GM23338 (cell line): Measurements from ENCODE around the gene KRT38. TPM values are rescaled to one million over a fixed set of nuclear protein-coding genes. Genes with fewer than 3 reads are reported as not detected.

Experiments
- ATAC-seq: fragments of 200-7000 bp; cut with Tn5 transposase; 3 replicates; pipeline ENCODE4 v1.9.1; 2020
- DNase-seq: peaks from one replicate; pipeline ENCODE4 v3.0.0-alpha.2; 2015; ENCODE audit warnings: low spot score
- H2AFZ ChIP-seq: fragments of 200-600 bp; sonication (generic); 2 replicates; pipeline ENCODE4 v1.8.0; 2016; ENCODE audit warnings: antibody characterized with exemption, mild to moderate bottlenecking, moderate library complexity
- H3F3A ChIP-seq: fragments of 200-600 bp; sonication (generic); replicated peaks from 2 replicates; pipeline ENCODE4 v1.8.0; 2017; ENCODE audit warnings: antibody characterized with exemption, mixed run types, low read depth
- H3K27ac ChIP-seq: fragments of 200-600 bp; sonication (generic); 2 replicates; pipeline ENCODE4 v1.6.1; 2016; ENCODE audit warnings: low read depth
- H3K27me3 ChIP-seq: fragments of 200-600 bp; sonication (generic); 2 replicates; pipeline ENCODE4 v1.8.0; 2016; ENCODE audit warnings: mild to moderate bottlenecking, mixed run types, moderate library complexity; ENCODE audit not compliant: insufficient read depth
- H3K36me3 ChIP-seq: fragments of 200-600 bp; sonication (generic); 2 replicates; pipeline ENCODE4 v1.8.0; 2016; ENCODE audit warnings: mild to moderate bottlenecking; ENCODE audit not compliant: insufficient read depth
- H3K4me1 ChIP-seq: fragments of 200-600 bp; sonication (generic); 2 replicates; pipeline ENCODE4 v1.8.0; 2016; ENCODE audit warnings: mild to moderate bottlenecking, moderate library complexity; ENCODE audit not compliant: insufficient read depth
- H3K4me2 ChIP-seq: fragments of 200-600 bp; sonication (generic); 2 replicates; pipeline ENCODE4 v1.7.1; 2017; ENCODE audit warnings: mixed run types
- H3K4me3 ChIP-seq: fragments of 200-600 bp; sonication (generic); 2 replicates; pipeline ENCODE4 v1.6.1; 2016; ENCODE audit warnings: mixed run types
- H3K79me2 ChIP-seq: fragments of 200-600 bp; sonication (generic); replicated peaks from 2 replicates; pipeline ENCODE4 v1.8.0; 2017; ENCODE audit warnings: mild to moderate bottlenecking; ENCODE audit not compliant: insufficient read depth
- H3K9me2 ChIP-seq: fragments of 200-600 bp; sonication (generic); 2 replicates; pipeline ENCODE4 v1.8.0; 2017; ENCODE audit not compliant: insufficient read depth
- H4K20me1 ChIP-seq: fragments of 200-600 bp; sonication (generic); replicated peaks from 2 replicates; pipeline ENCODE4 v1.8.0; 2017; ENCODE audit warnings: mild to moderate bottlenecking; ENCODE audit not compliant: insufficient read depth
- H3K27ac Mint-ChIP-seq: 2 replicates; pipeline ENCODE4 v1.8.0; 2020; ENCODE audit warnings: inconsistent platforms, mild to moderate bottlenecking, moderate library complexity, mixed read lengths
- H3K27me3 Mint-ChIP-seq: 3 replicates; pipeline ENCODE4 v1.8.0; 2022; ENCODE audit warnings: low read depth, mild to moderate bottlenecking, moderate library complexity, mixed read lengths, inconsistent platforms; ENCODE audit not compliant: insufficient read depth, poor library complexity
- H3K36me3 Mint-ChIP-seq: 3 replicates; pipeline ENCODE4 v1.8.0; 2021; ENCODE audit warnings: low read depth, mild to moderate bottlenecking, inconsistent platforms, moderate library complexity, mixed read lengths
- H3K4me1 Mint-ChIP-seq: 3 replicates; pipeline ENCODE4 v1.8.0; 2020; ENCODE audit warnings: mild to moderate bottlenecking, inconsistent platforms, mixed read lengths
- H3K4me3 Mint-ChIP-seq: 3 replicates; pipeline ENCODE4 v1.8.0; 2021; ENCODE audit warnings: moderate library complexity, mild to moderate bottlenecking, inconsistent platforms, mixed read lengths
- H3K9me3 Mint-ChIP-seq: 3 replicates; pipeline ENCODE4 v1.8.0; 2020; ENCODE audit warnings: moderate library complexity, mild to moderate bottlenecking, inconsistent platforms, mixed read lengths
- CREB1 ChIP-seq: fragments of 250-450 bp; sonication (Bioruptor Pico); IDR thresholded peaks from 2 replicates; pipeline ENCODE4 v1.5.0; 2020; ENCODE audit warnings: low read depth, mild to moderate bottlenecking, moderate library complexity
- CTCF ChIP-seq, 2 experiments: fragments of 200-600 bp in 1 of 2; sonication (generic) in 1 of 2; conservative IDR thresholded peaks; 2 replicates each; pipeline versions ENCODE4 v1.5.1 to v1.6.1; 2016 to 2017; ENCODE audit warnings: antibody characterized with exemption in 2 of 2, low read depth in 2 of 2, mild to moderate bottlenecking in 2 of 2, moderate library complexity in 1 of 2
- ETS1 ChIP-seq: IDR thresholded peaks from 2 replicates; pipeline ENCODE4 v1.6.1; 2016; ENCODE audit warnings: antibody characterized with exemption
- EZH2 ChIP-seq: fragments of 200-600 bp; sonication (generic); IDR thresholded peaks from one replicate; pipeline ENCODE4 v1.8.0; 2017; ENCODE audit warnings: antibody characterized with exemption, mild to moderate bottlenecking, low read depth; ENCODE audit not compliant: unreplicated experiment
- EZH2phosphoT487 ChIP-seq: fragments of 200-600 bp; sonication (generic); IDR thresholded peaks from one replicate; pipeline ENCODE4 v1.8.1; 2018; ENCODE audit warnings: antibody characterized with exemption; ENCODE audit not compliant: unreplicated experiment
- JUNB ChIP-seq: IDR thresholded peaks from one replicate; pipeline ENCODE4 v1.6.1; 2016; ENCODE audit warnings: antibody characterized with exemption; ENCODE audit not compliant: unreplicated experiment
- NANOG ChIP-seq: IDR thresholded peaks from 2 replicates; pipeline ENCODE4 v1.6.1; 2016; ENCODE audit warnings: antibody characterized with exemption, borderline replicate concordance
- REST ChIP-seq: IDR thresholded peaks from one replicate; pipeline ENCODE4 v1.6.1; 2018; ENCODE audit warnings: antibody characterized with exemption; ENCODE audit not compliant: unreplicated experiment
- STAT1 ChIP-seq: IDR thresholded peaks from one replicate; pipeline ENCODE4 v1.6.1; 2016; ENCODE audit warnings: antibody characterized with exemption; ENCODE audit not compliant: unreplicated experiment
- ZNF114 ChIP-seq: fragments of 250-450 bp; sonication (Bioruptor Pico); IDR thresholded peaks from 2 replicates; pipeline ENCODE4 v1.5.0; 2020; ENCODE audit warnings: mild to moderate bottlenecking, moderate library complexity
- polyA plus RNA-seq: library from polyadenylated mRNA; unstranded; fragments of >200 nt; fragmentation: Nextera tagmentation; extraction: Ambion mirVana; gene quantifications from 2 replicates; pipeline ENCODE4 v1.2.1, GENCODE V29; 2016
- total RNA-seq: library from RNA; depleted of rRNA; stranded (reverse); fragments of >200 nt; shearing (Covaris generic); gene quantifications from 2 replicates; pipeline ENCODE4 v1.2.3, GENCODE V29; 2014

Gene KRT38
- total and polyA plus RNA-seq, 2 experiments from 2014 or later, result not detected

- Histone ChIP-seq H3K27me3 (no peaks in the 10 kb centered on the region), H3K36me3 (no peaks in the 10 kb centered on the region), H3K9me2 (peaks cover 4% of the 10 kb centered on the region; the same call in 1 of the 2 replicates), H3K4me3 (no peak overlapping the region), H3F3A (no peaks in the 10 kb centered on the region), H3K4me1 (no peaks in the 10 kb centered on the region), H4K20me1 (no peaks in the 10 kb centered on the region), H2AFZ (no peak overlapping the region), H3K27ac (no peak overlapping the region), H3K79me2 (no peaks in the 10 kb centered on the region), H3K4me2 (no peak overlapping the region)
- ATAC-seq, result no peak
- TF ChIP-seq ETS1 (no peak), REST (no peak), CTCF (conservative IDR thresholded peaks at IDR 0.05; ENCODE audit: low read depth in 2 of 2) (no peak)
- peaks cover 1% of the 10 kb centered on the region for H3K27me3 Mint-ChIP-seq
- no peak overlapping the region for H3K27ac Mint-ChIP-seq
- H3K4me3 Mint-ChIP-seq, result no peak overlapping the region
- peaks cover 8% of the 10 kb centered on the region for H3K4me1 Mint-ChIP-seq
- no peaks in the 10 kb centered on the region for H3K9me3 Mint-ChIP-seq
- H3K36me3 Mint-ChIP-seq, result no peaks in the 10 kb centered on the region
- no peak for DNase-seq
Observed at GRCh38 chr17:41420134-41420533, 20.6 kb downstream of the KRT38 start.

- H3K27me3 ChIP-seq, result no peaks in the 10 kb centered on the region
- no peaks in the 10 kb centered on the region for H3K36me3 Mint-ChIP-seq
- DNase-seq (no peak), ATAC-seq (no peak)
- H3K4me3 ChIP-seq, result no peak overlapping the region
- no peak overlapping the region for H3K27ac Mint-ChIP-seq
- H2AFZ ChIP-seq, result no peak overlapping the region
- no peaks in the 10 kb centered on the region for H3K79me2 ChIP-seq
- no peak for TF ChIP-seq EZH2
- no peak for TF ChIP-seq EZH2phosphoT487
- no peak for TF ChIP-seq ZNF114 (CRISPR knock-in tag)
- no peak for TF ChIP-seq ETS1
- TF ChIP-seq NANOG, result no peak
- no peak for TF ChIP-seq STAT1
- TF ChIP-seq CREB1, result no peak
- no peak for TF ChIP-seq REST
- TF ChIP-seq JUNB, result no peak
- H4K20me1 ChIP-seq, result no peaks in the 10 kb centered on the region
- peaks cover 8% of the 10 kb centered on the region for H3K4me1 Mint-ChIP-seq
- no peak overlapping the region for H3K4me2 ChIP-seq
- no peaks in the 10 kb centered on the region for H3K36me3 ChIP-seq
- H3K9me3 Mint-ChIP-seq, result no peaks in the 10 kb centered on the region
- H3K9me2 ChIP-seq, result peaks cover 4% of the 10 kb centered on the region
- peaks cover 1% of the 10 kb centered on the region for H3K27me3 Mint-ChIP-seq
- H3K4me1 ChIP-seq, result no peaks in the 10 kb centered on the region
- H3K27ac ChIP-seq, result no peak overlapping the region
- H3F3A ChIP-seq, result no peaks in the 10 kb centered on the region
- no peak overlapping the region for H3K4me3 Mint-ChIP-seq
Observed at GRCh38 chr17:41419716-41420115, 21.1 kb downstream of the KRT38 start.
